Loucy (cell line): ENCODE results near the gene KCNJ6.

Experiments used
- H2AFZ ChIP-seq: fragments of 200-600 bp; sonication (generic); 2 replicates; pipeline ENCODE4 v1.6.0; 2016; ENCODE audit warnings: antibody characterized with exemption, mild to moderate bottlenecking, low read length, moderate library complexity
- H3F3A ChIP-seq: fragments of 200-600 bp; 2 replicates; pipeline ENCODE4 v1.6.0; 2016; ENCODE audit warnings: antibody characterized with exemption, low read depth, mild to moderate bottlenecking
- H3K27me3 ChIP-seq: fragments of 200-600 bp; sonication (generic); 2 replicates; pipeline ENCODE4 v1.6.1; 2014; ENCODE audit warnings: low read length, mild to moderate bottlenecking; ENCODE audit not compliant: insufficient read depth, poor library complexity, severe bottlenecking
- H3K36me3 ChIP-seq: fragments of 200-600 bp; sonication (generic); 2 replicates; pipeline ENCODE4 v1.6.1; 2016; ENCODE audit warnings: low read length; ENCODE audit not compliant: insufficient read depth
- H3K4me1 ChIP-seq: fragments of 200-600 bp; sonication (generic); 2 replicates; pipeline ENCODE4 v1.5.1; 2014; ENCODE audit warnings: low read length, mild to moderate bottlenecking; ENCODE audit not compliant: insufficient read depth, poor library complexity, severe bottlenecking
- H3K4me2 ChIP-seq: fragments of 200-600 bp; sonication (generic); 2 replicates; pipeline ENCODE4 v1.6.0; 2014; ENCODE audit warnings: antibody characterized with exemption, low read length, low read depth, mild to moderate bottlenecking; ENCODE audit not compliant: poor library complexity, severe bottlenecking
- H3K4me3 ChIP-seq: fragments of 200-600 bp; sonication (generic); 2 replicates; pipeline ENCODE4 v1.5.1; 2014; ENCODE audit warnings: low read length, mild to moderate bottlenecking, mixed read lengths; ENCODE audit not compliant: poor library complexity, severe bottlenecking
- H3K79me2 ChIP-seq: fragments of 200-600 bp; sonication (generic); 2 replicates; pipeline ENCODE4 v1.6.1; 2014; ENCODE audit warnings: low read length; ENCODE audit not compliant: insufficient read depth
- H3K9ac ChIP-seq: fragments of 200-600 bp; sonication (generic); 2 replicates; pipeline ENCODE4 v1.6.0; 2014; ENCODE audit warnings: mild to moderate bottlenecking, low read depth, low read length, moderate library complexity; ENCODE audit not compliant: poor library complexity, severe bottlenecking
- H3K9me2 ChIP-seq: fragments of 200-600 bp; sonication (generic); replicated peaks from 2 replicates; pipeline ENCODE4 v1.6.1; 2016; ENCODE audit warnings: low read depth, low read length, mixed read lengths
- H3K9me3 ChIP-seq: fragments of 200-600 bp; sonication (generic); 2 replicates; pipeline ENCODE4 v1.6.1; 2014; ENCODE audit warnings: mild to moderate bottlenecking, antibody characterized with exemption, low read length, low read depth; ENCODE audit not compliant: insufficient read depth
- H4K20me1 ChIP-seq: fragments of 200-600 bp; sonication (generic); 2 replicates; pipeline ENCODE4 v1.6.0; 2014; ENCODE audit warnings: antibody characterized with exemption, low read length, mild to moderate bottlenecking; ENCODE audit not compliant: insufficient read depth, poor library complexity, severe bottlenecking
- CTCF ChIP-seq: fragments of 200-600 bp; sonication (generic); conservative IDR thresholded peaks from 2 replicates; pipeline ENCODE4 v1.5.1; 2014; ENCODE audit warnings: mild to moderate bottlenecking, antibody characterized with exemption, low read length
- EZH2phosphoT487 ChIP-seq: fragments of 200-600 bp; IDR thresholded peaks from 2 replicates; pipeline ENCODE4 v1.6.1; 2018; ENCODE audit warnings: antibody characterized with exemption, mild to moderate bottlenecking, moderate library complexity, borderline replicate concordance

KCNJ6 gene

DNA sequence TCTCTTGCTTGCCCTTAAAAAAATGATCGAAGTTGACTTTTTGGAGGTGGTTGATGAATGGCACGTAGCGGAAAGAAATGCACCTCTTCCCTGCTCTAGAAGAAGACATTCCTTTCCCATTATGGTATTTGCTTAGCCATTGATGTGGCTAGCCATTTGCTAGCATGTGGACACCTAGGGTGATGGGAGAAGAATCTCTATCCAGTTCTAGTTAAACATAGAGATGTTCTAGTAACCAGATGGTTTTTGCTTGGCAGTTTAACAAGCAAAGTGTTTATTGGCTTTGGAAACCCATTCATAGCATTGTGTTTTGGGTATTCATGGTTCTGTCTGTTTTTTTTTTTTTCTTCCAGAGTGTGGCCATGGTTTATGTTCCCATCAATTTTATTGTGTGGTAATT, 78.9 kb downstream of the KCNJ6 start:
- Histone ChIP-seq H3K9me2 (no peaks in the 10 kb centered on the region), H3K36me3 (no peaks in the 10 kb centered on the region), H3K27me3 (no peaks in the 10 kb centered on the region), H3K4me2 (no peak overlapping the region), H3K4me3 (no peak overlapping the region), H4K20me1 (no peaks in the 10 kb centered on the region), H3F3A (no peaks in the 10 kb centered on the region), H3K9ac (no peak overlapping the region), H3K9me3 (no peaks in the 10 kb centered on the region), H3K4me1 (no peaks in the 10 kb centered on the region), H2AFZ (no peak overlapping the region), H3K79me2 (no peaks in the 10 kb centered on the region)
- TF ChIP-seq EZH2phosphoT487 (no peak), CTCF (no peak)

DNA sequence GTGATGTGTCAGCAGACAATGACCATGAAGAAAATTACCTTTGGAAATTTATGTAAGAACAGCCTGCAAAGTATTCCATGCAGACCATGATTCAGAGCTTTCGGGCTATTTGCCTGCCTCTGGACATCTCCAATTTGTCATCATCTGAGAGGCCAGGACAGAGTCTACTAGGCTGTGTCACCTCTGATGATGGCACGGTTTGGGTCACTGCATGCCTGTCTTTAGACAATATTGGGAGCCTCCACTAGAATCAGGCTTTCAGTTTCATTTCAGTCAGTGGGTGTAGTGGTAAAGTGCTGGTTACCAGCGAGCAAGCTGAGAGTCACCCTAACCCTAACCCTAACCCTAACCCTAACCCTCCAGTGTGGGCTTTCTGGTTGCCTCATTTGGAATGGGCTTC, 80.8 kb downstream of the KCNJ6 start:
- no peaks in the 10 kb centered on the region for H3K27me3 ChIP-seq
- H2AFZ ChIP-seq: no peak overlapping the region
- H3F3A ChIP-seq: no peaks in the 10 kb centered on the region
- no peaks in the 10 kb centered on the region for H3K9me2 ChIP-seq
- H3K79me2 ChIP-seq: no peaks in the 10 kb centered on the region
- H3K4me1 ChIP-seq: no peaks in the 10 kb centered on the region
- no peak overlapping the region for H3K9ac ChIP-seq
- no peak overlapping the region for H3K4me3 ChIP-seq
- TF ChIP-seq EZH2phosphoT487 (no peak), CTCF (no peak)
- H3K9me3 ChIP-seq: no peaks in the 10 kb centered on the region
- no peaks in the 10 kb centered on the region for H3K36me3 ChIP-seq
- no peaks in the 10 kb centered on the region for H4K20me1 ChIP-seq
- no peak overlapping the region for H3K4me2 ChIP-seq

DNA sequence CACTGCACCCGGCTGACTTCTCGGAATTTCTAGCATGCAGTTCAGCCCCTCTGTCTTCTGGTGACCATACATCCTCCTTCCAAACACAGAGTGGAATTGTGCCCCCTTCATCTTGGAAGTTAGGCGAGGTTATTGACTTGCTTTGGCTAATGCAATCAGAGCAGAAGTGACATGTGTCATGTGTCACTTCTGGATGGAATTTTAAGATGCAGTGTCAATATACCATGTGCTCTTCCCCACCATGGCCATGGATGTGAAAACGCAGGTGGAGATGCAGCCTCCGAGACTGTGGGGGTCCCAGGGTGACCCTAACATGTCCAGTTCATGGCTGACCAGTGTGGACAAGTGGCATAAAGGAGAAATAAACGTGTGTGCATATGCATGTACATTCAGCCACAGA, 83.0 kb downstream of the KCNJ6 start:
- H4K20me1 ChIP-seq: no peaks in the 10 kb centered on the region

More for the DNA sequence above, 83.0 kb downstream of the KCNJ6 start:
- Histone ChIP-seq H3K9ac (no peak overlapping the region), H3K36me3 (no peaks in the 10 kb centered on the region), H3K9me2 (no peaks in the 10 kb centered on the region), H3K79me2 (no peaks in the 10 kb centered on the region), H3K9me3 (no peaks in the 10 kb centered on the region), H3K4me3 (no peak overlapping the region), H3K27me3 (no peaks in the 10 kb centered on the region), H2AFZ (no peak overlapping the region), H3K4me2 (no peak overlapping the region), H3K4me1 (no peaks in the 10 kb centered on the region), H3F3A (no peaks in the 10 kb centered on the region)
- TF ChIP-seq EZH2phosphoT487: no peak
- no peak for TF ChIP-seq CTCF
